ENCODE measurements around the gene CDKL4. TPM values are rescaled to one million over a fixed set of nuclear protein-coding genes. Genes with fewer than 3 reads are reported as not detected.
A peak's percentile ranks its signal among the peaks of the same experiment; 100 is the strongest.
"Not testable (repeated sequence)": the region's sequence is repeated elsewhere in the genome, so short reads cannot be mapped to it uniquely, and the experiment has no call there.

The CDKL4 gene
- total RNA-seq, 4 donors from 2014 or later = 0.48 to 1.5 TPM; not detected in 2

GRCh38 chr2:39246382-39246980 lies 2.7 kb upstream of the CDKL4 start:
- Histone ChIP-seq H3K27me3 (no peaks in the 10 kb centered on the region), H3K4me3 (no peak overlapping the region), H3K36me3 (peaks cover 20% of the 10 kb centered on the region), H3K9me3 (no peaks in the 10 kb centered on the region), H3K27ac (no peak overlapping the region), H3K4me1 (no peaks in the 10 kb centered on the region)
- DNase-seq (ENCODE audit: low spot score in 2 of 2) = no peak
- 92% methylated on average over 1 of the region's 1 CpG for WGBS
- TF ChIP-seq EP300 (IDR thresholded peaks at IDR 0.05) = no peak
- no peak for TF ChIP-seq CTCF (IDR thresholded peaks at IDR 0.05)
- TF ChIP-seq POLR2AphosphoS5 (IDR thresholded peaks at IDR 0.05) = no peak
- TF ChIP-seq POLR2A (IDR thresholded peaks at IDR 0.05) = no peak

DNA sequence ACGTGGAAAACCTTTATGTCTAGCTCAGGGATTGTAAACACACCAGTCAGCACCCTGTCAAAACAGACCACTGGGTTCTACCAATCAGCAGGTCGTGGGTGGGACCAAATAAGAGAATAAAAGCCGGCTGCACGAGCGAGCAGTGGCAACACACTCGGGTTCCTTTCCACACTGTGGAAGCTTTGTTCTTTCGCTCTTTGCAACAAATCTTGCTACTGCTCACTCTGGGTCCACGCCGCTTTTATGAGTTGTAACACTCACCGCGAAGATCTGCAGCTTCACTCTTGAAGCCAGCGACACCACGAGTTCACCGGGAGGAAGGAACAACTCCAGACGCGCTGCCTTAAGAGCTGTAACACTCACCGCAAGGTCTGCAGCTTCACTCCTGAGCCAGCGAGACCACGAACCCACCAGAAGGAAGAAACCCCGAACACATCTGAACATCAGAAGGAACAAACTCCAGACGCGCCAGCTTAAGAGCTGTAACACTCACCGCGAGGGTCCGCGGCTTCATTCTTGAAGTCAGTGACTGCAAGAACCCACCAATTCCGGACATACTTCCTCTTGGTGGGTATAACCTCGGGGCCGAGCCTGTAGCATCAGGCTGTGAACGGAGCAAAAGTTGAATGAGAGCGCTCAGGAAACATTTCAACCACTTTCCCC lies 1.3 kb upstream of the CDKL4 start:
- H3K27me3 ChIP-seq; H3K4me1 ChIP-seq; H3K9me3 ChIP-seq; H3K27ac ChIP-seq; DNase-seq (ENCODE audit: low spot score in 2 of 2); H3K36me3 ChIP-seq: not testable (repeated sequence)
- WGBS = 87% methylated on average over 30 of the region's 31 CpGs
- peak overlapping the region; percentile 3 for H3K4me3 ChIP-seq

DNA sequence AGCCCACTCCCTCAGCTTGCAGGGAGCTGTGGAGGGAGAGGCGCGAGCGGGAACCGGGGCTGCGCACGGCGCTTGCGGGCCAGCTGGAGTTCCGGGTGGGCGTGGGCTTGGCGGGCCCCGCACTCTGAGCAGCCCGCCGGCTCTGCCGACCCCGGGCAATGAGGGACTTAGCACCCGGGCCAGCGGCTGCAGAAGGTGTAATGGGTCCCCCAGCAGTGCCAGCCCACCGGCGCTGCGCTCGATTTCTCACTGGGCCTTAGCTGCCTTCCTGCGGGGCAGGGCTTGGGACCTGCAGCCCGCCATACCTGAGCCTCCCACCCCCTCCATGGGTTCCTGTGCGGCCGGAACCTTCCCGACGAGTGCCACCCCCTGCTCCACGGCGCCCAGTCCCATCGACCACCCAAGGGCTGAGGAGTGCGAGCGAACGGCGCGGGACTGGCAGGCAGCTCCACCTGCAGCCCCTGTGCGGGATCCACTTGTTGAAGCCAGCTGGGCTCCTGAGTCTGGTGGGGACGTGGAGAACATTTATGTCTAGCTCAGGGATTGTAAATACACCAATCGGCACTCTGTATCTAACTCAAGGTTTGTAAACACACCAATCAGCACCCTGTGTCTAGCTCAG lies 582 bp upstream of the CDKL4 start:
- H3K4me3 ChIP-seq; H3K27ac ChIP-seq; H3K4me1 ChIP-seq; DNase-seq (ENCODE audit: low spot score in 2 of 2); H3K36me3 ChIP-seq; H3K9me3 ChIP-seq; H3K27me3 ChIP-seq: not testable (repeated sequence)
- WGBS = 100% methylated on average over 2 of the region's 39 CpGs

DNA sequence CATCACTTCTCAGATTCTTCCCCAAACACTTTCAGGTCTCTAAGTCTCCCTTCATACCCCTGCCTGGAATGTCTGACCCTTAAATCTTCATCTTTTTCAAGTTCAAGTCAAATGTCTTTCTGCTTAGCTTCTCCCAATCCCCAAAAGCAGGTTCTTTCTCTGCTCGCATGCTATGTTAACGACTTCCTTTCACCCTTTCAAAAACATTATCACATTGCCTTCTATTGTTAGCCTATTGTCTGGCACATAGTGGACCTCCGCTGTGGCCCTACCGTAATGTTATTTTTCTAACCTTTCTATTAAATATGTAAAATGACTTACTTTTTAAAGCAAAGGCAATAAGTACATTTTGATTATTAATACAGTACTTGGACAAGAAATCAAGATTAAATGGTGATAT lies 2.2 kb downstream of the CDKL4 start:
- no peak overlapping the region for H3K4me3 ChIP-seq
- WGBS = 72% methylated on average over 4 of the region's 4 CpGs
- no peaks in the 10 kb centered on the region for H3K4me1 ChIP-seq
- TF ChIP-seq CTCF (IDR thresholded peaks at IDR 0.05) (no peak), POLR2A (IDR thresholded peaks at IDR 0.05) (no peak), POLR2AphosphoS5 (IDR thresholded peaks at IDR 0.05) (no peak), EP300 (IDR thresholded peaks at IDR 0.05) (no peak)
- no peak overlapping the region for H3K27ac ChIP-seq
- no peaks in the 10 kb centered on the region for H3K36me3 ChIP-seq
- no peaks in the 10 kb centered on the region for H3K9me3 ChIP-seq
- no peaks in the 10 kb centered on the region for H3K27me3 ChIP-seq
- no peak for DNase-seq (ENCODE audit: low spot score in 2 of 2)

DNA sequence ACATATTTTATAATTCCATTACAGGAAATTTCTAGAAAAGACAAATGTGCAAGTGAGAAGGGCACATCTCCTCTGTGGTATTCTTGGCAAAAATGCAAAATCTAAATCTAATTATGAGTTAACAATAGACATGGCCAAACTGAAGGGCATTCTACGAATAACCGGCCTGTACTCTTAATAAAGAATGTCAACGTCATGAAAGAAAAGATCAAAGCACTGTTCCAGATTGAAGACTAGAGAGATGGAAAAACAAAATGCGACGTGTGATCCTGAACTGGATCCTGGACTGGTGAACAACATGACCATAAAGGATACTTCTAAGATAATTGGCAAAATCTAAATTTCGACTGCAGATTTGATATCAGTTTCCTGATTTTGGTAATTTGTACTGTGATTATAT lies 3.0 kb downstream of the CDKL4 start:
- 89% methylated on average over 6 of the region's 6 CpGs for WGBS
- Histone ChIP-seq H3K9me3 (no peaks in the 10 kb centered on the region), H3K4me1 (no peaks in the 10 kb centered on the region), H3K27me3 (no peaks in the 10 kb centered on the region), H3K36me3 (no peaks in the 10 kb centered on the region), H3K4me3 (no peak overlapping the region), H3K27ac (no peak overlapping the region)
- no peak for DNase-seq (ENCODE audit: low spot score in 2 of 2)
- no peak for TF ChIP-seq EP300 (IDR thresholded peaks at IDR 0.05)
- no peak for TF ChIP-seq POLR2AphosphoS5 (IDR thresholded peaks at IDR 0.05)
- TF ChIP-seq POLR2A (IDR thresholded peaks at IDR 0.05) = no peak
- no peak for TF ChIP-seq CTCF (IDR thresholded peaks at IDR 0.05)

DNA sequence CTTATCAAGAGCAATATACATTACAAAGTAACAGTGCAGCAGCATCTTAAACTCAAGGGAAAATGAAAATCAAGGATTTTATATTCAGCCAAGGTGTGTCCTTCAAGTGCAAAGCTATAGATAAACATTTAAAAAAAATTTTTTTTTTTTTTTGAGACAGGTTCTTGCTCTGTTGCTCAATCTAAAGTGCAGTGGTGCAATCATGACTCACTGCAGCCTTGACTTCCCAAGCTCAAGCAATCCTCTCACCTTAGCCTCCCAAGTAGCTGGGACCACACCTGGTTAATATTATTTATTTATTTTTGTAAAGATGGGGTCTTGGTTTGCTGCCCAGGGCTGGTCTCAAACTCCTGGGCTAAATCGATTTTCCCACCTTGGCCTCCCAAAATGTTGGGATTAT lies 9.0 kb downstream of the CDKL4 start:
- H3K9me3 ChIP-seq = no peaks in the 10 kb centered on the region
- H3K4me1 ChIP-seq = peaks cover under 1% of the 10 kb centered on the region
- WGBS = 92% methylated on average over 1 of the region's 1 CpG
- H3K4me3 ChIP-seq = no peak overlapping the region
- TF ChIP-seq EP300 (IDR thresholded peaks at IDR 0.05) = no peak
- no peak for TF ChIP-seq POLR2AphosphoS5 (IDR thresholded peaks at IDR 0.05)
- no peak for TF ChIP-seq CTCF (IDR thresholded peaks at IDR 0.05)
- TF ChIP-seq POLR2A (IDR thresholded peaks at IDR 0.05) = no peak
- H3K36me3 ChIP-seq = no peaks in the 10 kb centered on the region
- no peaks in the 10 kb centered on the region for H3K27me3 ChIP-seq
- H3K27ac ChIP-seq = no peak overlapping the region
- no peak for DNase-seq (ENCODE audit: low spot score in 2 of 2)

Measured in suprapubic skin (tissue), 4 donors.